Measurements from ENCODE around the gene KLHL20. TPM values are rescaled to one million over a fixed set of nuclear protein-coding genes. Genes with fewer than 3 reads are reported as not detected.
"Not testable (repeated sequence)": the region's sequence is repeated elsewhere in the genome, so short reads cannot be mapped to it uniquely, and the experiment has no call there.

Gene KLHL20
- polyA plus RNA-seq, 3 donors: 21.4 to 23.9 (median 22.5) TPM

- not testable (repeated sequence) for DNase-seq (ENCODE audit: extremely low read depth in 1 of 11, low read depth in 9 of 11, low spot score in 4 of 11)
Measured at GRCh38 chr1:173813654-173814053, 98.9 kb downstream of the KLHL20 start.

GRCh38 chr1:173818459-173818858 is 103.7 kb downstream of the KLHL20 start:
- no peak for DNase-seq (ENCODE audit: extremely low read depth in 1 of 11, low read depth in 9 of 11, low spot score in 4 of 11)

DNA sequence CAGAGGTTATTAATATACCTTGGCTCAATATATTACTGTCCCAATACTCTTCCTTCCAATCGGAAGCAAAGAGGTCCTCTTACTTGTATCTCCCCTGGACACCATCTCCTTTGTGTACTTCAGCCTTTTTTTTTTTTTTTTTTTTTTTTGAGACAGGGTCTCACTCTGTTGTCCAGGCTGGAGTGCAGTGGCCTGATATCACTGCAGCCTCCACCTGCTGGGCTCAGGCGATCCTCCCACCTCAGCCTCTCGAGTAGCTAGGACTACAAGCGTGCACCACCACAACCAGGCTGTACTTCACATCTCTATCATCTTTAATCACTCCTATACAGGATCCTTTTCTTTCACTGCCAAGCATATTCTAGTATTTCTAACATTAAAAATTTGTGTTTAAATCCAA is 106.9 kb downstream of the KLHL20 start:
- DNase-seq (ENCODE audit: extremely low read depth in 1 of 11, low read depth in 9 of 11, low spot score in 4 of 11): no peak

- peak in 5 of 11 donors; percentile 1 to 5 (median 1) for DNase-seq (ENCODE audit: extremely low read depth in 1 of 11, low read depth in 9 of 11, low spot score in 4 of 11)
Measured at GRCh38 chr1:173823781-173824314, 109.1 kb downstream of the KLHL20 start.

DNA sequence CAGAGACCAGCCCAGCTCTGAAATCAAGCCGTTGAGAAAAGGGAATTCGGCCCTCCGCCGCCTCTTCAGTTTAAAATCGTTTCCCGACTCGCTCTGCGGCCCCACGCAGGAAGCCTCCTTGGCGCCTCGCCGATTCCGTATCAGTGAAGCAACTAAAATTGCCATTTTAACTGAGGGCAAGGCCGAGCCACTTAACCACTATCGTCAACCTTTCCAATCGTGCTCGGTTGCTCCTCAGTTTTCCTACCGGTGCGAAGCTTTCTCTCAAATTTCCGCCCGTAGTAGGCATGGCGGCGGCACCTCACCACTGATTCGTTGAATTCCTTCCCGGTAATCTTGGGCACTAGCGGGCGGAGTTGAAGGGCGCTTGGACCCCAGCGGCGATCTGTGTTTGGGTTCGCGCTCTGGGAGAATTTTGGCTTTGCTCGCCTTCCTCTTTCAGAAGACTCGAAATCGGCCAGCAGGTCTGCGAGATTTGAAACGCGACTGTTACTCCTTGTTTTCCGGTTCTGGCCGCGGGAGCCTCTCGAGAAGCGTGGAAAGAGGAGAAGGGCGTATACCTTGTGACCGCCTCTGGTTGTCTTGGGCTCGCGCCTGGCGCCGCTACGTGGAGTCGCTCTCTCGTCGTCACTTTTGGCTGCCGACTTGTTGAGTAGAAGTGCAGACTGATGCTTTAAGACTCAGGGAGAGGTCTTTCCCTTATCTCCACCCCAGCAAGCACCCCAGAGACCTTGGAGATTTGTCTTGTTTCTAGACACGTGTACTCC is 109.7 kb downstream of the KLHL20 start, which contains the start of the genes CENPL and DARS2:
CENPL (minus strand) TSS at position 569 of the 767 bp plus-strand sequence. CDS start 13,584 bp downstream, outside the sequence.
DARS2 (plus strand) TSS at position 359 of the 767 bp plus-strand sequence. CDS start 557 bp downstream, outside the sequence.
- DNase-seq (ENCODE audit: extremely low read depth in 1 of 11, low read depth in 9 of 11, low spot score in 4 of 11): peak; percentile 87 to 98 (median 96)

DNA sequence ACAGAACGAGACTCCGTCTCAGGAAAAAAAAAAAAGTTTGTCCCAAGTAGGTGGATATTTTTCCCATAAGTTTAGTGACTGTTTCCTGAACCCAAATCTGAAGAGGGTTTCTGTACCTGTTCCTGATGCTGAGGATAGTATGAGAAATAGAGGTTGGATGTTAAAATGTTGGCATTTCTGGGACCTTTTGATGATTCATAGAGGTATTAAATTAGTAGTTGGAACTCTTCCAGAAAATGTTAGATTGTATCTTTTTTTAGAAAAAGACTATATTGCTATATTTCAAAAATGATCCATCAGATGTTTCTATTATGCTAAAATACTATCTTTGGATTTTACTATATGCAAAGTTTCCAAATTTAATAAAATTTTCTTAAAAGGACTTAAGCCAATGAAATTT is 112.8 kb downstream of the KLHL20 start:
- no peak for DNase-seq (ENCODE audit: extremely low read depth in 1 of 11, low read depth in 9 of 11, low spot score in 4 of 11)

DNA sequence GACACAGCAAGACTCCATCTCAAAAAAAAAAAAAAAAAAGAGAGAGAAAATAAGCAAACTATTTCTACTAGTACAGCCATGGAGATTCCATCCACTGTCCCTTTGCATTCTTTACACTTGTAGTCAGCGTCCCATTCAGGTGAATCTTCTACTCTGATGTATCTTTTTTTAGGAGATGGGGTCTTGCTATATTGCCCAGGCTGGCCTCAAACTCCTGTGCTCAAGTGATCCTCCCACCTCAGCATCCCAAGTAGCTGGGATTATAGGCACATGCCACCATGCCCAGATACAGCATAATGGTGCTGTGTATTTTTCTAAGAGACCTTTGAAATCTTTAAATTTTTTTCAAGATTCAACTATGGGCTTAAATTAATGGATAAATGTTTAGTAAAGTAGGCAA is 118.0 kb downstream of the KLHL20 start:
- DNase-seq (ENCODE audit: extremely low read depth in 1 of 11, low read depth in 9 of 11, low spot score in 4 of 11): no peak

Other genes starting within 250 kb of the KLHL20 start
- gene PRDX6, start 237.6 kb upstream of the KLHL20 start, polyA plus RNA-seq (ENCODE audit: insufficient read length in 3 of 3): 100 to 1,000 TPM; 330 to 381 (median 332) TPM
- gene SLC9C2, start 111.9 kb upstream of the KLHL20 start, polyA plus RNA-seq (ENCODE audit: insufficient read length in 3 of 3): 1 to 10 TPM in 1 of 3 donors, under 1 TPM in 2; 0.25 to 1.3 (median 0.34) TPM
- gene TEX50, start 79.6 kb upstream of the KLHL20 start, polyA plus RNA-seq (ENCODE audit: insufficient read length in 3 of 3): not detected
- gene ANKRD45, start 45.1 kb upstream of the KLHL20 start, polyA plus RNA-seq (ENCODE audit: insufficient read length in 3 of 3): 1 to 10 TPM; 3.9 to 5.6 (median 4.7) TPM
- gene DARS2, start 109.7 kb downstream of the KLHL20 start, polyA plus RNA-seq (ENCODE audit: insufficient read length in 3 of 3): 10 to 100 TPM; 24.5 to 27.4 (median 24.9) TPM
- gene CENPL, start 109.9 kb downstream of the KLHL20 start, polyA plus RNA-seq (ENCODE audit: insufficient read length in 3 of 3): 10 to 100 TPM in 2 of 3 donors, 1 to 10 TPM in 1; 9.7 to 13.0 (median 12.5) TPM
- gene GAS5, start 153.0 kb downstream of the KLHL20 start, polyA plus RNA-seq (ENCODE audit: insufficient read length in 3 of 3): 100 to 1,000 TPM; 562 to 661 (median 614) TPM
- gene ZBTB37, start 153.4 kb downstream of the KLHL20 start, polyA plus RNA-seq (ENCODE audit: insufficient read length in 3 of 3): 10 to 100 TPM in 2 of 3 donors, 1 to 10 TPM in 1; 8.9 to 11.5 (median 10.1) TPM
- under 1 TPM; 0.40 to 0.79 (median 0.56) TPM for gene SERPINC1, start 202.3 kb downstream of the KLHL20 start, polyA plus RNA-seq (ENCODE audit: insufficient read length in 3 of 3)

Data from renal cortex interstitium (tissue), 11 donors.